Left ventricle myocardium inferior (tissue), 1 donor: ENCODE results near the gene SGMS1. TPM values are rescaled to one million over a fixed set of nuclear protein-coding genes. Genes with fewer than 3 reads are reported as not detected.

Experiments
- DNase-seq: peaks from one replicate; pipeline ENCODE4 v3.0.0-alpha.2; 2020
- H3K27ac ChIP-seq: fragments of 200-600 bp; replicated peaks from 2 replicates; pipeline ENCODE4 v1.8.0; 2021
- H3K27me3 ChIP-seq: fragments of 200-600 bp; 2 replicates; pipeline ENCODE4 v1.8.0; 2021; ENCODE audit warnings: low read depth
- H3K36me3 ChIP-seq: fragments of 200-600 bp; 2 replicates; pipeline ENCODE4 v1.8.0; 2021
- H3K4me1 ChIP-seq: fragments of 200-600 bp; 2 replicates; pipeline ENCODE4 v1.8.0; 2021
- H3K4me3 ChIP-seq: fragments of 200-600 bp; 2 replicates; pipeline ENCODE4 v1.8.0; 2021; ENCODE audit warnings: mild to moderate bottlenecking, moderate library complexity
- H3K9me3 ChIP-seq: fragments of 200-600 bp; replicated peaks from 2 replicates; pipeline ENCODE4 v1.8.0; 2021
- intact Hi-C: fragments of 100-400 bp; cut with micrococcal nuclease; formaldehyde crosslinking; loops from one replicate; pipeline ENCODE4 v1.11.0; 2022
- total RNA-seq: library from RNA; stranded (reverse); fragmentation: NEBNext Ultra II Directional; extraction: Animal tissue kit (Norgen Biotek cat#: 25700); gene quantifications from one replicate; pipeline ENCODE4 v1.2.1, GENCODE V29; 2021
- TF ChIP-seq, protein P1 (sequence below): fragments of 200-600 bp; IDR thresholded peaks from 2 replicates; pipeline ENCODE4 v1.8.0; 2021; ENCODE audit warnings: antibody characterized with exemption, mild to moderate bottlenecking, borderline replicate concordance
- donor health status: DM: no; HTN: yes; CAD: no; lungs with severe emphysema.

The SGMS1 gene
- total RNA-seq, 1 donor from 2014 or later, result 18.6 TPM

DNA sequence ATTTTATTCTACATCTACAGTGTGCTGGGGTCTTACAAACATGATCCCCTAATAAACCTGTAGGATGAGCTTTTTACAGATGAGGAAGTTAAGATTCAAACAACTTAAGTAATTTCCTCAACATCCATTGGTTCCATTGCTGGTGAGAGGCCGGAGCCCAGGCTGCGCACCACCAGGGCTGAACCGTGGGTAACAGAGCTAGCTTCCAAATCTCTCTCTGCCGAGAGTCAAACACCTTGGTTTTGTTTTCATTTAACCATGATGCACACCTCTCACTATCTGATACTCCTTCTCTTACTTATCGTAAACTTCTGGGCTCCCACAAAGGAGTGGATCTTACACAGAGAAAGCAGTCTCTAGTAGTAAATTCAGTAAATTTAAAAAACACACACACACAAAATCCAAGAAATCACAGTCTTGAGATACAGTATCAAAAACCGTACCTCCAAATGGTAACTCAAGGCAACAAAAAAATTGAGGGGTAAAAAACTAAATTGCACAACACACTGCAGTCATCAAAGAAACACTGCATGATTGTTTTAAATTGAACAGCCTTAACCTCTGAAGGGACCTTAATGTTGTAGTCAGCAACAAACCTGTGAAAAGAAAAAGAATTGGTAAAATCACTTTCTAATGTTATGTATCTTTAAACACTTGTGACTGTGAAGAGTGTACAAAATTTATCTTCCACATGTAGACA lies 20.5 kb downstream of the SGMS1 start:
- intact Hi-C loops, result no loop called here
- DNase-seq, result no peak
- no peaks in the 10 kb centered on the region for H3K27me3 ChIP-seq
- peak overlapping the region; percentile 82 for H3K27ac ChIP-seq
- peak overlapping the region; percentile 45 for H3K4me3 ChIP-seq
- H3K4me1 ChIP-seq, result peaks cover 100% of the 10 kb centered on the region
- H3K9me3 ChIP-seq, result no peaks in the 10 kb centered on the region
- H3K36me3 ChIP-seq, result no peaks in the 10 kb centered on the region
- TF ChIP-seq, protein P1, sequence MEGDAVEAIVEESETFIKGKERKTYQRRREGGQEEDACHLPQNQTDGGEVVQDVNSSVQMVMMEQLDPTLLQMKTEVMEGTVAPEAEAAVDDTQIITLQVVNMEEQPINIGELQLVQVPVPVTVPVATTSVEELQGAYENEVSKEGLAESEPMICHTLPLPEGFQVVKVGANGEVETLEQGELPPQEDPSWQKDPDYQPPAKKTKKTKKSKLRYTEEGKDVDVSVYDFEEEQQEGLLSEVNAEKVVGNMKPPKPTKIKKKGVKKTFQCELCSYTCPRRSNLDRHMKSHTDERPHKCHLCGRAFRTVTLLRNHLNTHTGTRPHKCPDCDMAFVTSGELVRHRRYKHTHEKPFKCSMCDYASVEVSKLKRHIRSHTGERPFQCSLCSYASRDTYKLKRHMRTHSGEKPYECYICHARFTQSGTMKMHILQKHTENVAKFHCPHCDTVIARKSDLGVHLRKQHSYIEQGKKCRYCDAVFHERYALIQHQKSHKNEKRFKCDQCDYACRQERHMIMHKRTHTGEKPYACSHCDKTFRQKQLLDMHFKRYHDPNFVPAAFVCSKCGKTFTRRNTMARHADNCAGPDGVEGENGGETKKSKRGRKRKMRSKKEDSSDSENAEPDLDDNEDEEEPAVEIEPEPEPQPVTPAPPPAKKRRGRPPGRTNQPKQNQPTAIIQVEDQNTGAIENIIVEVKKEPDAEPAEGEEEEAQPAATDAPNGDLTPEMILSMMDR, result no peak

DNA sequence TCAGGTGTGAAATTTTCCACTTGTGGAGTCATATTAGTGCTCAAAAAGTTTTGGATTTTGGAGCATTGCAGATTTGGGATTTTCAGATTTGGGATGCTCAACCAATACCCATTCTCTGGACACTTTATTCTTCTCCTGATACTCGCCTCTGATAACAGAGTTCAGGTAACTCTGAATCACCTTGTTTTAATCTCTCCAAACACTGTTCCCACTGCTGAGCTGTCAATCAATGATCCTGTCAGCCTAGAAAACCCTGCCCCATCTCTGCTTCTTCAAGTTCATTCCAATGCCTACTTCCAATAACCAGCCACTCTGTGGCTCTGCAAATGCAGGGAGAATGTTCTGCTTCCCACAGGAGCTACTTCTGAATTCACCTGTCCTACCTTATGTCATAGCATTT lies 21.8 kb downstream of the SGMS1 start:
- Histone ChIP-seq H3K4me3 (no peak overlapping the region), H3K4me1 (peaks cover 99% of the 10 kb centered on the region), H3K27me3 (no peaks in the 10 kb centered on the region), H3K36me3 (no peaks in the 10 kb centered on the region), H3K27ac (no peak overlapping the region), H3K9me3 (no peaks in the 10 kb centered on the region)
- intact Hi-C loops, result no loop called here
- DNase-seq, result no peak
- TF ChIP-seq, protein P1, result no peak

DNA sequence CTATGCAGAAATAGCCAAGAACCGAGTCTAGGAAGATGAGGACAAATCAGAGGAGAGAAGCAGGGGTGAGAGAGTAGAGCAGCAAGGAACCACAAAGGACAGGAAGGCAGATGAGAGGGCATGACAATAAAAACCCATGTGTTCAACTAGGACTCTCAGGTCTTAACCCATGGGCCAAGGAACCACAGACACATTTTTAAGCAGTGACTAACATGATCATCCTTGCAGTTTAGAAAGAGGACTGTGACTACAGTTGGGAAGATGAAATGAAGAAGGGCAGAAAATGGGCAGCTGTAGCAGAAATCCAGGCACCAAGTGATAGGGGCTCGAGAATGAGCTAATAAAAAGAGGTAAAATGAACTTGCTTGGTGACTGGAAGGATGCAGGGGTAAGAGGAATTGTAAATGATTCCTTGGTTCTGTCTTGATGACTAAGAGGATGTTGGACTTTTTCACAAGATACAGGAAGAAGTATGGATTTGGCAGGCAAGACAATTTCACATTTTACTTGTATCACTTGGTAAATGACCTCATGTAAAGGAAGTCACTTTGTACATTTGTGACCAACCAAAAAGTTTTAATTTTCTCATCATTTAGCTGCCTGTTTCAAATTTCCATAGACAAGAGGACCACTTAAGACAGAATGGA lies 22.8 kb downstream of the SGMS1 start:
- Histone ChIP-seq H3K4me1 (peaks cover 99% of the 10 kb centered on the region), H3K36me3 (no peaks in the 10 kb centered on the region), H3K27ac (no peak overlapping the region), H3K4me3 (no peak overlapping the region), H3K9me3 (no peaks in the 10 kb centered on the region), H3K27me3 (no peaks in the 10 kb centered on the region)
- no peak for DNase-seq
- intact Hi-C loops, result no loop called here
- TF ChIP-seq, protein P1, result no peak

DNA sequence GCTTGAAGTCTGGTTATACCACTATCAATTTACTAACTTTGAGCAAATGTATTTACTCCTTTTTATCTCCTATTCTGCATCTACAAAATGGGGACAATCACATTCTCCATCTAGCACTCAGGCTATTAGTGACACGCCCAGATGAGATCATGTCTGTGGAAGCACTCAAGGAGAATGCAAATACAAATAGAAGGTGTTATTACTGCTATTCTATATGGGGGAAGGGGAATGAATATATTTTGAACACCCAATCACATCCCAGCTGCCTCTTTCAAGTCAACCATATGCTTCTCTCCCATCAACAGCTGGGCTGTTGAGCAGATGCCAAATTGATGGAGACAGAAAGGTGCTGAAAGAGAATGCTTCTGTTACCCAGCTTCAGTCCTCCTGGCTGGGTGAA lies 23.5 kb downstream of the SGMS1 start:
- intact Hi-C loops, result no loop called here
- peaks cover 97% of the 10 kb centered on the region for H3K4me1 ChIP-seq
- DNase-seq, result no peak
- no peak overlapping the region for H3K27ac ChIP-seq
- H3K4me3 ChIP-seq, result no peak overlapping the region
- TF ChIP-seq, protein P1, result no peak
- no peaks in the 10 kb centered on the region for H3K36me3 ChIP-seq
- no peaks in the 10 kb centered on the region for H3K27me3 ChIP-seq
- no peaks in the 10 kb centered on the region for H3K9me3 ChIP-seq

DNA sequence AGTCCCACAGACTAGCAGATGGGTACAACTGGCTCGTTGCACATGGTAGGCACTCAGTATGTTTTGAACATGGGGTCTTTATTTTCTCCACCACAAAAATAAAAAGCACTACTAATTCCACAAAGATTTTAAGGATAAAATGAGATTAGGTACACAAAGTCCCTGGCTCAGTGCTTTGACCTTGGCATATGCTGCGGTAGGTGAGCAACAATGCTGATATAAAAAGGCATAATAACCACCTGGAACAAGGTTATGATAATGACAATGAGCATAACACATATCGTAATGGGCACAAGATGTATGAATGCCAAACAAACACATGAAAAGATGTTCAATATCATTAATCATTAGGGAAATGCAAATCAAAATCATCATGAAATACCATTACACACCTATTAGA lies 26.9 kb downstream of the SGMS1 start:
- Histone ChIP-seq H3K27me3 (no peaks in the 10 kb centered on the region), H3K9me3 (no peaks in the 10 kb centered on the region), H3K4me1 (peaks cover 87% of the 10 kb centered on the region), H3K36me3 (no peaks in the 10 kb centered on the region), H3K27ac (no peak overlapping the region), H3K4me3 (no peak overlapping the region)
- no peak for DNase-seq
- TF ChIP-seq, protein P1, result no peak
- intact Hi-C loops, result no loop called here
